K562 (cell line): ENCODE data around the gene RALA. TPM values are rescaled to one million over a fixed set of nuclear protein-coding genes. Genes with fewer than 3 reads are reported as not detected.

ENCODE experiments used
- CTCF ChIP-seq, 3 experiments: IDR thresholded peaks in 2 of 3; conservative IDR thresholded peaks in 1 of 3; 2 replicates each; pipeline ENCODE4 v1.5.1; 2011 to 2012; ENCODE audit warnings: low read length in 3 of 3, mild to moderate bottlenecking in 3 of 3, control low read depth in 2 of 3, improper control_type of control experiment in 1 of 3, inconsistent platforms in 1 of 3, low read depth in 1 of 3, mixed read lengths in 1 of 3, moderate library complexity in 1 of 3; ENCODE audit not compliant: insufficient read depth in 2 of 3
- DPF2 ChIP-seq: fragments of 450-650 bp; IDR thresholded peaks from 2 replicates; pipeline ENCODE4 v1.6.1; 2016
- ELF4 ChIP-seq: fragments of 450-650 bp; formaldehyde crosslinking; IDR thresholded peaks from 2 replicates; pipeline ENCODE4 v1.4.0; 2022; ENCODE audit warnings: missing genetic modification characterization
- ETV1 ChIP-seq: fragments of 450-650 bp; conservative IDR thresholded peaks from 2 replicates; pipeline ENCODE4 v1.6.1; 2016; ENCODE audit warnings: missing genetic modification characterization, control low read depth, low read depth, missing compliant biosample characterization
- HBP1 ChIP-seq: fragments of 450-650 bp; formaldehyde crosslinking; IDR thresholded peaks from 2 replicates; pipeline ENCODE4 v1.4.0; 2022; ENCODE audit warnings: missing genetic modification characterization
- HMGN3 ChIP-seq: IDR thresholded peaks from 2 replicates; pipeline ENCODE4 v1.6.1; 2011; ENCODE audit warnings: borderline replicate concordance, low read depth, mild to moderate bottlenecking, mixed read lengths, low read length; ENCODE audit not compliant: insufficient read length; ENCODE audit errors: extremely low read depth
- MAFG ChIP-seq: fragments of 450-650 bp; conservative IDR thresholded peaks from 2 replicates; pipeline ENCODE4 v1.6.1; 2016; ENCODE audit warnings: missing genetic modification characterization, missing compliant biosample characterization
- NFE2 ChIP-seq: IDR thresholded peaks from 2 replicates; pipeline ENCODE4 v1.6.1; 2014; ENCODE audit warnings: antibody characterized with exemption, low read depth
- POLR2B ChIP-seq: fragments of 450-650 bp; IDR thresholded peaks from 2 replicates; pipeline ENCODE4 v1.6.1; 2018; ENCODE audit warnings: low read depth; ENCODE audit not compliant: partially characterized antibody
- PTBP1 ChIP-seq: fragments of 200-400 bp; formaldehyde crosslinking; IDR thresholded peaks from 2 replicates; pipeline ENCODE4 v1.6.1; 2017; ENCODE audit warnings: low read depth, low read length
- RNF219 ChIP-seq: fragments of 250-450 bp; sonication (Bioruptor Pico); IDR thresholded peaks from 2 replicates; pipeline ENCODE4 v1.5.0; 2022; ENCODE audit warnings: mild to moderate bottlenecking
- THRA ChIP-seq: fragments of 450-650 bp; IDR thresholded peaks from 2 replicates; pipeline ENCODE4 v1.6.1; 2017; ENCODE audit warnings: mild to moderate bottlenecking, moderate library complexity
- USF2 ChIP-seq: sonication (generic); formaldehyde crosslinking; IDR thresholded peaks from 2 replicates; pipeline ENCODE4 v1.5.0; 2020; ENCODE audit warnings: missing genetic modification reagents
- ZBTB5 ChIP-seq: fragments of 450-650 bp; IDR thresholded peaks from 2 replicates; pipeline ENCODE4 v1.6.1; 2017; ENCODE audit warnings: antibody characterized with exemption
- ZNF239 ChIP-seq: fragments of 250-450 bp; sonication (Bioruptor Pico); IDR thresholded peaks from 2 replicates; pipeline ENCODE4 v1.4.0; 2020; ENCODE audit warnings: mild to moderate bottlenecking
- ZNF354B ChIP-seq: fragments of 250-450 bp; sonication (Bioruptor Pico); IDR thresholded peaks from 2 replicates; pipeline ENCODE4 v1.4.0; 2020
- ZNF431 ChIP-seq: sonication (generic); formaldehyde crosslinking; IDR thresholded peaks from 2 replicates; pipeline ENCODE4 v1.8.0; 2022; ENCODE audit warnings: mild to moderate bottlenecking, missing genetic modification reagents
- ZNF445 ChIP-seq: fragments of 250-450 bp; sonication (Bioruptor Pico); IDR thresholded peaks from 2 replicates; pipeline ENCODE4 v1.4.0; 2020; ENCODE audit warnings: low read depth, mild to moderate bottlenecking, moderate library complexity
- ZNF57 ChIP-seq: fragments of 450-650 bp; formaldehyde crosslinking; IDR thresholded peaks from 2 replicates; pipeline ENCODE4 v1.4.0; 2020; ENCODE audit warnings: mild to moderate bottlenecking, moderate library complexity
- polyA plus RNA-seq, 8 experiments: library from polyadenylated mRNA; depleted of rRNA in 4 of 8; stranded (reverse) in 5 of 8; unstranded in 3 of 8; fragments of >200 nt; fragmentation: Nextera tagmentation in 2 of 8; fragmentation: Illumina TruSeq in 1 of 8; extraction: Ambion mirVana in 2 of 8; extraction: Trizol in 1 of 8; gene quantifications; 2 replicates each; pipeline versions ENCODE4 v1.2.1 to v1.2.3, GENCODE V29; 2011 to 2014; ENCODE audit warnings: inconsistent platforms in 1 of 8, missing spikeins in 1 of 8
- total RNA-seq, 7 experiments: library from RNA; depleted of rRNA in 6 of 7; stranded (reverse); fragments of >200 nt in 6 of 7; fragmentation: Illumina TruSeq in 2 of 7; extraction: Trizol in 2 of 7; gene quantifications; 2 replicates each; pipeline versions ENCODE4 v1.2.1 to v1.2.3, GENCODE V29; 2011 to 2021; ENCODE audit warnings: low replicate concordance in 1 of 7

The RALA gene
- total and polyA plus RNA-seq, 9 of the 15 experiments (the other 6 are each of a cell fraction or from before 2014, with no cell fraction given), result 7.2 to 28.0 (median 25.7) TPM

GRCh38 chr7:39741942-39742623, 118.7 kb downstream of the RALA start (continued):
- TF ChIP-seq PTBP1 (no peak), ZNF445 (CRISPR knock-in tag) (no peak), DPF2 (no peak), THRA (no peak), ZNF57 (CRISPR knock-in tag) (no peak), CTCF (IDR thresholded peaks at IDR 0.05 in 2 of 3, conservative IDR thresholded peaks at IDR 0.05 in 1 of 3; ENCODE audit: insufficient read depth in 2 of 3, low read depth in 1 of 3, low read length in 3 of 3) (peak; percentile 93 to 96 (median 95)), ZNF431 (no peak), NFE2 (0 out of 2 replicates have a peak, but pooled peaks have one; percentile 7), ETV1 (tag) (no peak), HBP1 (CRISPR knock-in tag) (no peak), POLR2B (no peak), USF2 (no peak), RNF219 (CRISPR knock-in tag) (no peak), MAFG (tag) (peak; percentile 58), HMGN3 (no peak), ZNF239 (CRISPR knock-in tag) (no peak), ZNF354B (CRISPR knock-in tag) (no peak), ZBTB5 (no peak), ELF4 (CRISPR knock-in tag) (no peak)
